ENCODE data around the gene SETSIP.
"Not testable (repeated sequence)": the region's sequence is repeated elsewhere in the genome, so short reads cannot be mapped to it uniquely, and the experiment has no call there.

The SETSIP gene

GRCh38 chr1:92081031-92081430 lies 5.8 kb upstream of the SETSIP start:
- DNase-seq (ENCODE audit: low read depth, low spot score), result no peak
- Histone ChIP-seq H3K4me1 (ENCODE audit: insufficient read depth, insufficient read length) (no peaks in the 10 kb centered on the region), H3K27me3 (ENCODE audit: insufficient read depth, insufficient read length) (no peaks in the 10 kb centered on the region), H3K4me3 (ENCODE audit: insufficient read length, low read depth) (peak overlapping the region; percentile 54), H3K36me3 (ENCODE audit: insufficient read depth, insufficient read length, low read length) (no peaks in the 10 kb centered on the region), H3K9me3 (ENCODE audit: insufficient read depth, low read length) (peaks cover 19% of the 10 kb centered on the region), H3K9ac (ENCODE audit: insufficient read length, low read depth) (peak overlapping the region; percentile 75)
- TF ChIP-seq SUZ12 (IDR thresholded peaks at IDR 0.05; ENCODE audit: extremely low read depth, insufficient read depth, insufficient read length) (no peak), YY1 (IDR thresholded peaks at IDR 0.05; ENCODE audit: insufficient read depth, insufficient read length) (no peak), ZNF274 (IDR thresholded peaks at IDR 0.05; ENCODE audit: low read depth, low read length) (no peak)

- peak; percentile 87 for DNase-seq (ENCODE audit: low read depth, low spot score)
- H3K9me3 ChIP-seq (ENCODE audit: insufficient read depth, low read length), result peaks cover 13% of the 10 kb centered on the region
- no peaks in the 10 kb centered on the region for H3K4me1 ChIP-seq (ENCODE audit: insufficient read depth, insufficient read length)
- H3K27me3 ChIP-seq (ENCODE audit: insufficient read depth, insufficient read length), result no peaks in the 10 kb centered on the region
- H3K4me3 ChIP-seq (ENCODE audit: insufficient read length, low read depth), result peak within 1 kb of the TSS; percentile 54
- no peaks in the 10 kb centered on the region for H3K36me3 ChIP-seq (ENCODE audit: insufficient read depth, insufficient read length, low read length)
- peak within 1 kb of the TSS; percentile 75 for H3K9ac ChIP-seq (ENCODE audit: insufficient read length, low read depth)
- TF ChIP-seq SUZ12 (IDR thresholded peaks at IDR 0.05; ENCODE audit: extremely low read depth, insufficient read depth, insufficient read length) (no peak), ZNF274 (IDR thresholded peaks at IDR 0.05; ENCODE audit: low read depth, low read length) (no peak), YY1 (IDR thresholded peaks at IDR 0.05; ENCODE audit: insufficient read depth, insufficient read length) (no peak)
These were observed 5.1 kb upstream of the SETSIP start, which contains the start of gene BTBD8 for GRCh38 chr1:92080128-92080985. Gene BTBD8, plus strand, starts transcription at chr1:92080345. Its CDS starts 227 bp downstream, at chr1:92080572.

DNA sequence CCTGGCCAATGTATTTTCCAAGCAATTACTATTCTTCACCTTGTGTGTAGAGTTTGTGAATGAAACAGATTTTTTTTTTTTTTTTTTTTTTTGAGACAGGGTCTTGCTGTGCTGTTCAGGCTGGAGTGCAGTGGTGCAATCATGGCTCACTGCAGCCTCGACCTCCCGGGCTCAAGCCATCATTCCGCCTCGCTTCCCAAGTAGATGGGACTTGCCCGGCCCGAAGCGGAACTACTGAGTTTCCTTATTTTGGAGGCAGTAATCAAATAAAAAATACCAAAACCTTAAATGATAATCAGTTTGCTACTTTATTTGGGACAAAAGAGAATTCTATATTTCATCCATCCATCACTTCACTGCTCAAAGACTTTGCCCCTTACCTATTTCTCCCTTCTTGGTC lies 4.2 kb upstream of the SETSIP start:
- Histone ChIP-seq H3K27me3 (ENCODE audit: insufficient read depth, insufficient read length) (no peaks in the 10 kb centered on the region), H3K36me3 (ENCODE audit: insufficient read depth, insufficient read length, low read length) (no peaks in the 10 kb centered on the region), H3K9ac (ENCODE audit: insufficient read length, low read depth) (peak overlapping the region; percentile 71), H3K4me1 (ENCODE audit: insufficient read depth, insufficient read length) (no peaks in the 10 kb centered on the region), H3K9me3 (ENCODE audit: insufficient read depth, low read length) (peaks cover 4% of the 10 kb centered on the region; the same call in 1 of the 2 replicates), H3K4me3 (ENCODE audit: insufficient read length, low read depth) (peak overlapping the region; percentile 54)
- no peak for DNase-seq (ENCODE audit: low read depth, low spot score)
- TF ChIP-seq YY1 (IDR thresholded peaks at IDR 0.05; ENCODE audit: insufficient read depth, insufficient read length) (no peak), SUZ12 (IDR thresholded peaks at IDR 0.05; ENCODE audit: extremely low read depth, insufficient read depth, insufficient read length) (no peak), ZNF274 (IDR thresholded peaks at IDR 0.05; ENCODE audit: low read depth, low read length) (no peak)

DNA sequence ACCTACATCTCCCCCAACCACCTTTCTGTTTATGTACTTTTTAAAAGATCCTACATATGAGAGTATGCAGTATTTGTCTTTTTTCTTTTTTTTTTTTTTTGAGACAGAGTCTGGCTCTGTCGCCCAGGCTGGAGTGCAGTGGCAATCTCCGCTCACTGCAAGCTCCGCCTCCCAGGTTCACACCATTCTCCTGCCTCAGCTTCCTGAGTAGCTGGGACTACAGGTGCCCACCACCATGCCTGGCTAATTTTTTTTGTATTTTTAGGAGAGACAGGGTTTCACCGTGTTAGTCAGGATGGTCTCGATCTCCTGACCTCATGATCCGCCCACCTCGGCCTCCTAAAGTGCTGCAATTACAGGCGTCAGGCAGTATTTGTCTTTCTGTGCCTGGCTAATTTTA lies 2.9 kb upstream of the SETSIP start:
- DNase-seq (ENCODE audit: low read depth, low spot score); H3K27me3 ChIP-seq (ENCODE audit: insufficient read depth, insufficient read length): not testable (repeated sequence)

GRCh38 chr1:92076363-92076762 lies 1.2 kb upstream of the SETSIP start:
- Histone ChIP-seq H3K9ac (ENCODE audit: insufficient read length, low read depth) (no peak overlapping the region), H3K4me3 (ENCODE audit: insufficient read length, low read depth) (no peak overlapping the region), H3K9me3 (ENCODE audit: insufficient read depth, low read length) (no peaks in the 10 kb centered on the region), H3K4me1 (ENCODE audit: insufficient read depth, insufficient read length) (no peaks in the 10 kb centered on the region), H3K27me3 (ENCODE audit: insufficient read depth, insufficient read length) (no peaks in the 10 kb centered on the region), H3K36me3 (ENCODE audit: insufficient read depth, insufficient read length, low read length) (no peaks in the 10 kb centered on the region)
- TF ChIP-seq SUZ12 (IDR thresholded peaks at IDR 0.05; ENCODE audit: extremely low read depth, insufficient read depth, insufficient read length) (no peak), ZNF274 (IDR thresholded peaks at IDR 0.05; ENCODE audit: low read depth, low read length) (no peak), YY1 (IDR thresholded peaks at IDR 0.05; ENCODE audit: insufficient read depth, insufficient read length) (no peak)
- DNase-seq (ENCODE audit: low read depth, low spot score), result no peak

More for the DNA sequence above, 2.9 kb upstream of the SETSIP start:
- H3K4me3 ChIP-seq (ENCODE audit: insufficient read length, low read depth); H3K4me1 ChIP-seq (ENCODE audit: insufficient read depth, insufficient read length); H3K36me3 ChIP-seq (ENCODE audit: insufficient read depth, insufficient read length, low read length); H3K9me3 ChIP-seq (ENCODE audit: insufficient read depth, low read length); H3K9ac ChIP-seq (ENCODE audit: insufficient read length, low read depth): not testable (repeated sequence)

DNA sequence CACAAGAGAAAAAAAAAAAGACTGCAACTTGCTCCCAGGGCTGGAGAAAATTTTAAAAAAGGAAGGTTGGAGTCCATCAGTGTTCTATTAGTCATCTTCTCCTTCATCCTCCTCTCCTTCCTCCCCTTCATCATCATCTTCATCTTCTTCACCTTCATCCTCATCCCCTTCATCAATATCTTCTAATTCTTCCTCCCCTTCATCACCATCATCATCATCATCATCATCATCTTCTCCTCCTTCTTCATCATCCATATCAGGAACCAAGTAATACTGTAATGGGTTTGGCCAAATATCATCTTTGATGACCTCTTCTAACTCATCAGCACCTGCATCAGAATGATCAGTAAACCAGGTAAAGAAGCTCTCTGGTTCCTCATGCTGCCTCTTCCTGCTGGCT lies 765 bp downstream of the SETSIP start:
- H3K9me3 ChIP-seq (ENCODE audit: insufficient read depth, low read length); H3K4me1 ChIP-seq (ENCODE audit: insufficient read depth, insufficient read length); DNase-seq (ENCODE audit: low read depth, low spot score); H3K27me3 ChIP-seq (ENCODE audit: insufficient read depth, insufficient read length); H3K9ac ChIP-seq (ENCODE audit: insufficient read length, low read depth); H3K36me3 ChIP-seq (ENCODE audit: insufficient read depth, insufficient read length, low read length); H3K4me3 ChIP-seq (ENCODE audit: insufficient read length, low read depth): not testable (repeated sequence)

DNA sequence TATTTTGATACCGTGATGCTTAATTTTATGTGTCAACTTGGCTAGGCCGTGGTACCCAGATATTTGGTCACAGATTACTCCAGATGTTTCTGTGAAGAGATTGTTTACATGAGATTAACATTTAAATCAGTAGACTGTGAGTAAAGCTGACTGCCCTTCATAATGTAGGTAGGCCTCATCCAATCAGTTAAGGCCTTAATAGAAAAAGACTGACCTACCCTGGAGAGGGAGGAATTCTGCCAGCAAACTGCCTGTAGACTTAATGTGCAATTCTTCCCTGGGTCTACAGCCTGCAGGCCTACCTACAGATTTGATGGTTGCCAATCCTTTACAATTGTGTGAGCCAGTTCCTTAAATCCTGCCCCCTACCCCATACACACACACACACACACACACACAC lies 4.3 kb downstream of the SETSIP start:
- H3K36me3 ChIP-seq (ENCODE audit: insufficient read depth, insufficient read length, low read length), result no peaks in the 10 kb centered on the region
- H3K9ac ChIP-seq (ENCODE audit: insufficient read length, low read depth), result no peak overlapping the region
- DNase-seq (ENCODE audit: low read depth, low spot score), result no peak
- no peaks in the 10 kb centered on the region for H3K9me3 ChIP-seq (ENCODE audit: insufficient read depth, low read length)
- no peak overlapping the region for H3K4me3 ChIP-seq (ENCODE audit: insufficient read length, low read depth)
- TF ChIP-seq ZNF274 (IDR thresholded peaks at IDR 0.05; ENCODE audit: low read depth, low read length), result no peak
- TF ChIP-seq SUZ12 (IDR thresholded peaks at IDR 0.05; ENCODE audit: extremely low read depth, insufficient read depth, insufficient read length), result no peak
- TF ChIP-seq YY1 (IDR thresholded peaks at IDR 0.05; ENCODE audit: insufficient read depth, insufficient read length), result no peak
- H3K27me3 ChIP-seq (ENCODE audit: insufficient read depth, insufficient read length), result no peaks in the 10 kb centered on the region
- H3K4me1 ChIP-seq (ENCODE audit: insufficient read depth, insufficient read length), result no peaks in the 10 kb centered on the region

Measured in NT2/D1 (cell line).